Heart right ventricle (tissue), 16 donors: ENCODE data around the gene ARMC8. TPM values are rescaled to one million over a fixed set of nuclear protein-coding genes. Genes with fewer than 3 reads are reported as not detected.

Source experiments
- ATAC-seq, 8 donors: fragments of 200-7000 bp; cut with Tn5 transposase; one replicate each; pipeline ENCODE4 v1.9.1; 2020; ENCODE audit warnings: mild to moderate bottlenecking in 8 of 8, moderate library complexity in 8 of 8, moderate number of reproducible peaks in 1 of 8
- DNase-seq, 2 donors: peaks; one replicate each; pipeline ENCODE4 v3.0.0-alpha.2; 2020
- H3K27ac ChIP-seq, 10 donors: fragments of 200-600 bp; sonication (generic) in 2 of 10; one replicate each; pipeline versions ENCODE4 v1.5.0 to v1.8.0; 2020 to 2022; ENCODE audit warnings: mild to moderate bottlenecking in 3 of 10
- H3K27me3 ChIP-seq, 7 donors: fragments of 200-600 bp; one replicate each; pipeline ENCODE4 v1.8.0; 2021 to 2022; ENCODE audit warnings: mild to moderate bottlenecking in 2 of 7
- H3K36me3 ChIP-seq, 9 donors: fragments of 200-600 bp; sonication (generic) in 1 of 9; one replicate each; pipeline versions ENCODE4 v1.5.0 to v1.8.0; 2020 to 2022; ENCODE audit warnings: mild to moderate bottlenecking in 2 of 9
- H3K4me1 ChIP-seq, 9 donors: fragments of 200-600 bp; sonication (generic) in 1 of 9; one replicate each; pipeline versions ENCODE4 v1.5.0 to v1.8.0; 2020 to 2022; ENCODE audit warnings: mild to moderate bottlenecking in 4 of 9
- H3K4me3 ChIP-seq, 10 donors: fragments of 200-600 bp; sonication (generic) in 2 of 10; one replicate each; pipeline versions ENCODE4 v1.5.0 to v1.8.0; 2020 to 2022; ENCODE audit warnings: mild to moderate bottlenecking in 7 of 10, moderate library complexity in 2 of 10
- H3K9me3 ChIP-seq, 11 donors: fragments of 200-600 bp in 10 of 11; sonication (generic) in 2 of 11; one replicate each; pipeline versions ENCODE4 v1.5.0 to v1.8.0; 2013 to 2022; ENCODE audit warnings: mild to moderate bottlenecking in 2 of 11, control low read depth in 1 of 11, moderate library complexity in 1 of 11
- CTCF ChIP-seq, 9 donors: fragments of 200-600 bp; sonication (generic) in 2 of 9; IDR thresholded peaks; one replicate each; pipeline versions ENCODE4 v1.5.0 to v1.8.0; 2021 to 2022; ENCODE audit warnings: antibody characterized with exemption in 9 of 9, mild to moderate bottlenecking in 5 of 9, moderate library complexity in 1 of 9
- WGBS, 2 donors: extraction: QIAGEN DNeasy Blood & Tissue Kit; methylation state at CpG; one replicate each; pipeline ENCODE4 v1.1.7; 2013; ENCODE audit warnings: inconsistent platforms in 1 of 2; 5-methylcytosine and 5-hydroxymethylcytosine counted together
- intact Hi-C, 10 donors: fragments of 100-400 bp; cut with DNase I; formaldehyde crosslinking; loops; one replicate each; pipeline versions ENCODE4 v1.11.1 to v1.14.2; 2022
- polyA plus RNA-seq, 2 donors: library from polyadenylated mRNA; stranded (reverse); fragments of 200-250 nt; gene quantifications; one replicate each; pipeline ENCODE4 v1.2.3, GENCODE V29; 2013
- total RNA-seq, 10 donors: library from RNA; stranded (reverse); fragmentation: NEBNext Ultra II Directional in 3 of 10; extraction: Animal tissue kit (Norgen Biotek cat#: 25700) in 3 of 10; gene quantifications; one replicate each; pipeline versions ENCODE4 v1.2.1 to v1.2.4, GENCODE V29; 2021 to 2023
- donor health status: Arrhythmogenic right ventricular cardiomyopathy.
- donor health status: ischemic (EF 13 %, LVEDD 7.1; RV severe dilation, severe dysfunction).
- donor health status: healthy with polysubstance abuse.
- donor health status: DM: no; HTN: yes; CAD: no.
- donor health status: DM: no; HTN: no; CAD: no.
- donor health status: ischemic (EF 25% LVEDD 6.9; RV normal size, moderate dysfunction).
- donor health status: ischemic (EF 25% LVEDD 5.7; RV mildly dilated, moderate dysfunction).
- donor health status: healthy.
- donor health status: DM: yes; HTN: yes; CAD: no.
- donor health status: Ischemic cardiomyopathy.
- donor health status: ischemic (EF 35%, LVEDD 5.7; RV mildly dilated, moderate dysfunction).
- donor health status: nonischemic (EF 11% LVEDD 7.7; RV severe dilation, severe dysfunction).
- donor health status: DM: yes; HTN: yes; CAD: no.
- donor health status: PGD.
- donor health status: ischemic (EF 29% LVEDD 5.4; RV normal size, mild dysfunction).
- donor health status: nonischemic (EF 23%, LVEDD 6.1; RV moderate dilation, normal function).

The ARMC8 gene
- total and polyA plus RNA-seq, 12 donors = 13.8 to 49.3 (median 30.0) TPM

GRCh38 chr3:138326866-138327595, 139.9 kb downstream of the ARMC8 start:
- Histone ChIP-seq H3K9me3 (no peaks in the 10 kb centered on the region), H3K27ac (no peak overlapping the region), H3K4me1 (peaks cover 0 to 32% (median 14%) of the 10 kb centered on the region in 9 donors), H3K27me3 (peaks cover 0 to 6% (median 0%) of the 10 kb centered on the region in 7 donors), H3K4me3 (no peak overlapping the region), H3K36me3 (no peaks in the 10 kb centered on the region)
- ATAC-seq = no peak
- DNase-seq = no peak
- intact Hi-C loops = no loop called here
- WGBS, 2 donors = 96% methylated on average over 12 of the region's 12 CpGs
- TF ChIP-seq CTCF (IDR thresholded peaks at IDR 0.05) = no peak

DNA sequence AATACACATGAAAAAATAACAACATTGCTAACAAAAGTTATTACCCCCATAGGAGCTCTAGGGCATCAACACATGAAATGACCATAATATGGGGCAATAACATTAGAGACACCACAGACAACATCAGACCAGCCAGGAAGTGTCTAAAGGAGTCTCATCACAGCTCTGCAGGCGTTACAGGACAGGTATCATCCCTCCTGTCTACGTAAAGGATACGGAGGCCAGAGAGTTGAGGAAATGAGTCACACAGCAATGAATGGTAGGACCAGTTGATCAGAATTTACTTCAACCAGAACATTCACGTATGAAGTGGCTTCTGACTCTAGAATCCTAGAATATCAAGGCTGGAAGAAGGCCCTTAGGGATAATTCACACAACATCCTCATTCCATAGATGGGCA, 140.7 kb downstream of the ARMC8 start:
- ATAC-seq (no peak), DNase-seq (no peak)
- Histone ChIP-seq H3K27me3 (peaks cover 0 to 6% (median 0%) of the 10 kb centered on the region in 7 donors), H3K4me1 (peaks cover 0 to 35% (median 14%) of the 10 kb centered on the region in 9 donors), H3K36me3 (no peaks in the 10 kb centered on the region), H3K4me3 (no peak overlapping the region), H3K9me3 (no peaks in the 10 kb centered on the region), H3K27ac (no peak overlapping the region)
- no peak for TF ChIP-seq CTCF (IDR thresholded peaks at IDR 0.05)
- WGBS, 2 donors = 79 to 84% methylated on average over 4 of the region's 4 CpGs
- intact Hi-C loops = no loop called here

- ATAC-seq (no peak), DNase-seq (no peak)
- TF ChIP-seq CTCF (IDR thresholded peaks at IDR 0.05) = peak in 2 of 9 donors; percentile 9 to 12
- H3K4me1 ChIP-seq = peaks cover 0 to 33% (median 14%) of the 10 kb centered on the region in 9 donors
- H3K36me3 ChIP-seq = no peaks in the 10 kb centered on the region
- 33 to 38% methylated on average over 2 of the region's 2 CpGs for WGBS, 2 donors
- peaks cover 0 to 6% (median 0%) of the 10 kb centered on the region in 7 donors for H3K27me3 ChIP-seq
- H3K9me3 ChIP-seq = no peaks in the 10 kb centered on the region
- peak overlapping the region in 1 of 10 donors; percentile 80 for H3K4me3 ChIP-seq
- no peak overlapping the region for H3K27ac ChIP-seq
- intact Hi-C loops = no loop called here
These were observed 141.2 kb downstream of the ARMC8 start for GRCh38 chr3:138328341-138328740.

GRCh38 chr3:138329127-138329983, 142.3 kb downstream of the ARMC8 start, which contains the start of gene NME9:
Gene NME9 (minus strand): TSS chr3:138329851. CDS start chr3:138329335, 516 bp downstream.
- H3K27ac ChIP-seq = peak within 1 kb of the TSS in 9 of 10 donors; percentile 25 to 74 (median 54)
- intact Hi-C loops = no loop called here

More at GRCh38 chr3:138329127-138329983, 142.3 kb downstream of the ARMC8 start, which contains the start of gene NME9:
- DNase-seq (peak; percentile 87 to 88), ATAC-seq (peak; percentile 94 to 97 (median 96))
- Histone ChIP-seq H3K4me1 (peaks cover 0 to 25% (median 8%) of the 10 kb centered on the region in 9 donors), H3K36me3 (no peaks in the 10 kb centered on the region), H3K4me3 (peak within 1 kb of the TSS; percentile 48 to 81 (median 68)), H3K9me3 (no peaks in the 10 kb centered on the region), H3K27me3 (peaks cover 0 to 6% (median 0%) of the 10 kb centered on the region in 7 donors)
- 0% methylated on average over 62 of the region's 62 CpGs for WGBS, 2 donors
- peak in 8 of 9 donors; percentile 22 to 66 (median 58) for TF ChIP-seq CTCF (IDR thresholded peaks at IDR 0.05)
